B cell (primary cell): ENCODE measurements around the gene IL12B. TPM values are rescaled to one million over a fixed set of nuclear protein-coding genes. Genes with fewer than 3 reads are reported as not detected.

Experiments used
- ATAC-seq: fragments of 200-7000 bp; cut with Tn5 transposase; one replicate; pipeline ENCODE4 v1.10.0; 2021; ENCODE audit warnings: low read depth, mild to moderate bottlenecking, moderate number of reproducible peaks, moderate library complexity
- CTCF ChIA-PET: fragments of 350-600 bp; sonication (Branson Sonifier 250); formaldehyde crosslinking; loops from one replicate; lab custom pipeline; 2021; ENCODE audit warnings: antibody characterized with exemption, inconsistent platforms; lab: Charles Lee
- POLR2A ChIA-PET: fragments of 350-600 bp; sonication (Branson Sonifier 250); formaldehyde crosslinking; loops from one replicate; lab custom pipeline; 2021; ENCODE audit warnings: antibody characterized with exemption; lab: Charles Lee
- DNase-seq: peaks from one replicate; pipeline ENCODE4 v3.0.0; 2013
- H2AFZ ChIP-seq: 2 replicates; pipeline ENCODE4 v1.6.1; 2012; ENCODE audit warnings: mild to moderate bottlenecking, low read depth, low read length; ENCODE audit not compliant: insufficient read depth, poor library complexity, severe bottlenecking
- H3K27ac ChIP-seq, 2 donors: 1 replicate in 1 of 2; 2 replicates in 1 of 2; pipeline ENCODE4 v1.5.1; 2012 to 2013; ENCODE audit warnings: low read length in 2 of 2, mild to moderate bottlenecking in 2 of 2, moderate library complexity in 1 of 2
- H3K27me3 ChIP-seq, 4 experiments: fragments of 200-600 bp in 1 of 4; sonication (generic) in 1 of 4; replicated peaks in 1 of 4; 1 replicate in 2 of 4; 2 replicates in 2 of 4; pipeline versions ENCODE4 v1.6.1 to v1.7.0; 2013 to 2016; ENCODE audit warnings: low read length in 3 of 4, mild to moderate bottlenecking in 2 of 4, mixed read lengths in 1 of 4, moderate library complexity in 1 of 4; ENCODE audit not compliant: insufficient read depth in 4 of 4, control insufficient read depth in 3 of 4; ENCODE audit errors: control extremely low read depth in 1 of 4
- H3K36me3 ChIP-seq, 2 experiments: replicated peaks in 1 of 2; 1 replicate in 1 of 2; 2 replicates in 1 of 2; pipeline versions ENCODE4 v1.6.1 to v1.7.1; 2013; ENCODE audit warnings: low read length in 1 of 2; ENCODE audit not compliant: insufficient read depth in 2 of 2, control insufficient read depth in 1 of 2; ENCODE audit errors: control extremely low read depth in 1 of 2, extremely low read depth in 1 of 2
- H3K4me1 ChIP-seq, 2 donors: fragments of 200-600 bp in 1 of 2; sonication (generic) in 1 of 2; 1 replicate in 1 of 2; 2 replicates in 1 of 2; pipeline versions ENCODE4 v1.5.1 to v1.6.1; 2013 to 2017; ENCODE audit warnings: low read length in 2 of 2; ENCODE audit not compliant: control insufficient read depth in 2 of 2, insufficient read depth in 2 of 2
- H3K4me2 ChIP-seq: replicated peaks from 2 replicates; pipeline ENCODE3; 2012; ENCODE audit warnings: mild to moderate bottlenecking, low read depth, low read length; ENCODE audit not compliant: poor library complexity, severe bottlenecking
- H3K4me3 ChIP-seq, 5 experiments: fragments of 200-600 bp in 1 of 5; sonication (generic) in 1 of 5; 1 replicate in 3 of 5; 2 replicates in 2 of 5; pipeline versions ENCODE4 v1.5.1 to v1.7.0; 2011 to 2016; ENCODE audit warnings: low read length in 4 of 5, mild to moderate bottlenecking in 4 of 5, low read depth in 2 of 5, control low read depth in 1 of 5, moderate library complexity in 1 of 5; ENCODE audit not compliant: insufficient read depth in 1 of 5; ENCODE audit errors: control extremely low read depth in 1 of 5, extremely low read depth in 1 of 5
- H3K79me2 ChIP-seq: fragments of 200-600 bp; sonication (generic); one replicate; pipeline ENCODE4 v1.6.0; 2016; ENCODE audit warnings: low read length; ENCODE audit not compliant: control insufficient read depth, insufficient read depth
- H3K9ac ChIP-seq: fragments of 200-600 bp; sonication (generic); 2 replicates; pipeline ENCODE4 v1.6.1; 2017; ENCODE audit warnings: mild to moderate bottlenecking, low read length, moderate library complexity
- H3K9me3 ChIP-seq, 3 donors: one replicate each; pipeline versions ENCODE4 v1.6.1 to v1.7.1; 2013; ENCODE audit warnings: low read length in 2 of 3; ENCODE audit not compliant: control insufficient read depth in 2 of 3, insufficient read depth in 1 of 3; ENCODE audit errors: control extremely low read depth in 1 of 3
- H4K20me1 ChIP-seq: 2 replicates; pipeline ENCODE4 v1.6.0; 2012; ENCODE audit warnings: mild to moderate bottlenecking, low read length; ENCODE audit not compliant: insufficient read depth, control insufficient read depth, poor library complexity, severe bottlenecking
- H3K27ac Mint-ChIP-seq: one replicate; pipeline ENCODE4 v1.8.0; 2021; ENCODE audit warnings: mixed read lengths
- H3K27me3 Mint-ChIP-seq: one replicate; pipeline ENCODE4 v1.8.0; 2021; ENCODE audit warnings: mixed read lengths
- H3K4me1 Mint-ChIP-seq: one replicate; pipeline ENCODE4 v1.8.0; 2021; ENCODE audit warnings: mixed read lengths
- H3K4me3 Mint-ChIP-seq: one replicate; pipeline ENCODE4 v1.8.0; 2021; ENCODE audit warnings: mixed read lengths
- H3K9me3 Mint-ChIP-seq: one replicate; pipeline ENCODE4 v1.8.0; 2022; ENCODE audit warnings: mixed read lengths; ENCODE audit not compliant: insufficient read depth
- EZH2 ChIP-seq: IDR thresholded peaks from 2 replicates; pipeline ENCODE4 v1.6.1; 2012; ENCODE audit warnings: borderline replicate concordance, low read depth, mild to moderate bottlenecking, moderate library complexity, low read length; ENCODE audit not compliant: insufficient read depth, poor library complexity, severe bottlenecking
- WGBS: methylation state at CpG from one replicate; pipeline ENCODE4 v1.1.5; 2013; ENCODE audit warnings: missing lambda C conversion rate; ENCODE audit not compliant: insufficient coverage; 5-methylcytosine and 5-hydroxymethylcytosine counted together
- intact Hi-C: fragments of 100-400 bp; cut with micrococcal nuclease; formaldehyde crosslinking; loops from one replicate; pipeline ENCODE4 v1.10.0; 2022
- polyA plus RNA-seq: library from polyadenylated mRNA; depleted of rRNA; stranded (reverse); fragments of >200 nt; gene quantifications from 2 replicates; pipeline ENCODE4 v1.2.3, GENCODE V29; 2012
- total RNA-seq, 2 donors: library from RNA; stranded (reverse); fragments of 120-200 nt in 1 of 2; gene quantifications; 1 replicate in 1 of 2; 2 replicates in 1 of 2; pipeline versions ENCODE4 v1.2.3 to v1.2.4, GENCODE V29; 2013 to 2022
- TF ChIP-seq, protein P1 (sequence below): fragments of 200-600 bp; IDR thresholded peaks from one replicate; pipeline ENCODE4 v1.8.0; 2022; ENCODE audit warnings: antibody characterized with exemption, mild to moderate bottlenecking

IL12B gene
- total and polyA plus RNA-seq, 2 donors (not counting 1 experiment from before 2014, with no cell fraction given) = 0.15 to 0.17 TPM

GRCh38 chr5:159317849-159318248 is 12.4 kb downstream of the IL12B start:
- POLR2A ChIA-PET = no interaction called here

More at GRCh38 chr5:159317849-159318248, 12.4 kb downstream of the IL12B start:
- H3K4me3 ChIP-seq = no peak overlapping the region
- Mint-ChIP-seq H3K27ac (no peak overlapping the region), H3K4me1 (no peaks in the 10 kb centered on the region), H3K27me3 (peaks cover 8% of the 10 kb centered on the region), H3K4me3 (no peak overlapping the region), H3K9me3 (no peaks in the 10 kb centered on the region)
- DNase-seq (no peak), ATAC-seq (no peak)
- no peak for TF ChIP-seq EZH2
- TF ChIP-seq, protein P1, sequence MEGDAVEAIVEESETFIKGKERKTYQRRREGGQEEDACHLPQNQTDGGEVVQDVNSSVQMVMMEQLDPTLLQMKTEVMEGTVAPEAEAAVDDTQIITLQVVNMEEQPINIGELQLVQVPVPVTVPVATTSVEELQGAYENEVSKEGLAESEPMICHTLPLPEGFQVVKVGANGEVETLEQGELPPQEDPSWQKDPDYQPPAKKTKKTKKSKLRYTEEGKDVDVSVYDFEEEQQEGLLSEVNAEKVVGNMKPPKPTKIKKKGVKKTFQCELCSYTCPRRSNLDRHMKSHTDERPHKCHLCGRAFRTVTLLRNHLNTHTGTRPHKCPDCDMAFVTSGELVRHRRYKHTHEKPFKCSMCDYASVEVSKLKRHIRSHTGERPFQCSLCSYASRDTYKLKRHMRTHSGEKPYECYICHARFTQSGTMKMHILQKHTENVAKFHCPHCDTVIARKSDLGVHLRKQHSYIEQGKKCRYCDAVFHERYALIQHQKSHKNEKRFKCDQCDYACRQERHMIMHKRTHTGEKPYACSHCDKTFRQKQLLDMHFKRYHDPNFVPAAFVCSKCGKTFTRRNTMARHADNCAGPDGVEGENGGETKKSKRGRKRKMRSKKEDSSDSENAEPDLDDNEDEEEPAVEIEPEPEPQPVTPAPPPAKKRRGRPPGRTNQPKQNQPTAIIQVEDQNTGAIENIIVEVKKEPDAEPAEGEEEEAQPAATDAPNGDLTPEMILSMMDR = no peak
- intact Hi-C loops = no loop called here
- no peak overlapping the region for H3K27ac ChIP-seq
- CTCF ChIA-PET = interaction anchor here (1.3 to 5.8 kb wide), 7 partner anchors 10 to 162 kb away, joined by 3 to 72 read pairs (median 5); no protein-coding TSS in a partner anchor
- no peak overlapping the region for H2AFZ ChIP-seq
- H3K36me3 ChIP-seq = no peaks in the 10 kb centered on the region
- WGBS = no CpG with 5 or more reads among the region's 2 CpGs
- H3K9me3 ChIP-seq = no peaks in the 10 kb centered on the region
- H3K4me2 ChIP-seq = no peak overlapping the region
- no peak overlapping the region for H3K9ac ChIP-seq
- H4K20me1 ChIP-seq = no peaks in the 10 kb centered on the region
- peaks cover 0 to 2% (median 0%) of the 10 kb centered on the region in 4 experiments for H3K27me3 ChIP-seq
- H3K79me2 ChIP-seq = no peaks in the 10 kb centered on the region
- no peaks in the 10 kb centered on the region for H3K4me1 ChIP-seq
